ENCODE results near the gene IFT43. TPM values are rescaled to one million over a fixed set of nuclear protein-coding genes. Genes with fewer than 3 reads are reported as not detected.

Gene IFT43
- total and polyA plus RNA-seq, 9 of the 15 experiments (the other 6 are each of a cell fraction or from before 2014, with no cell fraction given) = 4.9 to 12.8 (median 8.0) TPM

- TF ChIP-seq ATF2 (CRISPR knock-in tag; IDR thresholded peaks at IDR 0.05) = no peak
Observed at GRCh38 chr14:75979648-75980565, 5.7 kb upstream of the IFT43 start (continued).

GRCh38 chr14:75980856-75981255, 4.7 kb upstream of the IFT43 start:
- Histone ChIP-seq H3K27ac (ENCODE audit: extremely low read depth, low read depth, low read length) (no peak overlapping the region), H2AFZ (ENCODE audit: low read depth, low read length) (no peak overlapping the region), H3K9me3 (replicated peaks; ENCODE audit: control insufficient read depth, insufficient read depth, low read depth, low read length) (no peaks in the 10 kb centered on the region), H3K9me1 (ENCODE audit: control insufficient read depth, insufficient read depth, low read length) (no peaks in the 10 kb centered on the region), H3K4me1 (replicated peaks in 1 of 2; ENCODE audit: control insufficient read depth in 2 of 2, insufficient read depth in 2 of 2, low read length in 2 of 2) (peaks cover 0 to 22% of the 10 kb centered on the region in 2 experiments; a peak in 3 of 5 replicates), H4K20me1 (replicated peaks; ENCODE audit: control insufficient read depth, insufficient read depth, low read length) (no peaks in the 10 kb centered on the region), H3K9ac (ENCODE audit: insufficient read depth in 1 of 2, low read depth in 2 of 2, low read length in 2 of 2) (no peak overlapping the region), H3K27me3 (ENCODE audit: control insufficient read depth in 2 of 2, insufficient read depth in 2 of 2, low read length in 2 of 2) (no peaks in the 10 kb centered on the region), H3K4me2 (ENCODE audit: insufficient read depth, low read length) (no peak overlapping the region), H3K36me3 (ENCODE audit: control insufficient read depth, insufficient read depth, low read length) (no peaks in the 10 kb centered on the region), H3K4me3 (no peak overlapping the region), H3K79me2 (ENCODE audit: control insufficient read depth, insufficient read depth, low read length) (no peaks in the 10 kb centered on the region)
- ChIA-PET POLR2A (interaction anchor here (1.7 to 1.9 kb wide), 2 partner anchors 271 to 273 kb away, joined by 3 to 7 read pairs; no protein-coding TSS in a partner anchor), CTCF (ENCODE audit: low intra/inter-chr PET ratio) (interaction anchor here (0.7 to 4.5 kb wide), 2 partner anchors 187 to 271 kb away, joined by 4 to 45 read pairs; no protein-coding TSS in a partner anchor)
- FAIRE-seq (no peak), DNase-seq (ENCODE audit: extremely low read depth in 1 of 4, low spot score in 3 of 4) (no peak), ATAC-seq (no peak)
- no TSS peak for BruUV-seq (replicated peaks)
- WGBS (ENCODE audit: insufficient coverage, low coverage, missing lambda C conversion rate) = 92% methylated on average over 5 of the region's 8 CpGs
- intact Hi-C loops (cut with micrococcal nuclease) = loop anchor here (5.0 kb wide), 1 partner anchor 404 kb away; the partner anchor contains the start of gene FLVCR2
- in situ Hi-C loops (cut with MboI) = loop anchor here (5.0 to 10.0 kb wide), 3 partner anchors 74 to 406 kb away; partner anchors contain the start of gene FLVCR2
- TF ChIP-seq SMARCE1 (IDR thresholded peaks at IDR 0.05) (no peak), ZBTB7A (IDR thresholded peaks at IDR 0.05; ENCODE audit: borderline replicate concordance, control insufficient read depth, low read depth, low read length) (no peak), MEF2D (tag; conservative IDR thresholded peaks at IDR 0.05; ENCODE audit: low read depth) (no peak), DACH1 (IDR thresholded peaks at IDR 0.05; ENCODE audit: partially characterized antibody) (no peak), ZNF197 (CRISPR knock-in tag; IDR thresholded peaks at IDR 0.05; ENCODE audit: low read depth) (no peak), SAP30 (IDR thresholded peaks at IDR 0.05; ENCODE audit: borderline replicate concordance, insufficient read depth, low read depth, low read length, poor library complexity, severe bottlenecking) (no peak), ZMIZ1 (IDR thresholded peaks at IDR 0.05; ENCODE audit: low read depth in 2 of 2, low read length in 2 of 2) (no peak), EP400 (IDR thresholded peaks at IDR 0.05) (no peak)

Data from K562 (cell line).